ENCODE data around the gene ITPKB. TPM values are rescaled to one million over a fixed set of nuclear protein-coding genes. Genes with fewer than 3 reads are reported as not detected.

ITPKB gene
- total and polyA plus RNA-seq, 2 of the 13 experiments (the other 11 are each of a cell fraction or from before 2014, with no cell fraction given) = not detected

DNA sequence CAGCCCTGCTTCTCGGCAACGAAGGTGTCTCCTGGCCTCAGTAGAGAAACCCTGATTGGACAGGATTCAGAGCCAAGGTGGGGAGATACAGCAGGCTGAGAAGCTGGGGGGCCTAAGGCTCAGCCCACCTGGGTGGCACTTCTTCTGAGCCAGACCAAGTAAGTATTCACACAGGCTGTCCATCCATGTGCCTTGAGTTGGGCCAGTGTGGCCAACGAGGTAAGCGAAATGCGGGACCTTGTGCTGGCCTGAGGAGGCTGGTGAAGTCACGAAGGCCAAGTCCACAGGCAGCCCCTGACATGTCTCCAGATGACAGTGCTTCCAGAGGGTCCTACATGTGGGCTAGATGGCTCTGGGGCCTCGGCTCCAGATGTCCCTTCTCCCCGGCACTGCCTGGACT is 91.4 kb downstream of the ITPKB start:
- Histone ChIP-seq H3K4me1 (ENCODE audit: insufficient read depth, low read length) (no peaks in the 10 kb centered on the region), H3K9ac (ENCODE audit: insufficient read depth, low read depth, low read length) (no peak overlapping the region), H3K79me2 (ENCODE audit: insufficient read depth, low read length) (no peaks in the 10 kb centered on the region), H4K20me1 (ENCODE audit: insufficient read depth, low read length) (no peaks in the 10 kb centered on the region), H3K4me3 (replicated peaks in 1 of 3; ENCODE audit: insufficient read depth in 1 of 3, low read depth in 2 of 3, low read length in 3 of 3) (no peak overlapping the region), H3K36me3 (replicated peaks in 1 of 2; ENCODE audit: control insufficient read depth in 1 of 2, insufficient read depth in 2 of 2, low read length in 2 of 2) (no peaks in the 10 kb centered on the region), H3K27ac (ENCODE audit: extremely low read length, insufficient read depth, low read length) (no peak overlapping the region), H2AFZ (ENCODE audit: low read length) (no peak overlapping the region), H3K27me3 (ENCODE audit: control insufficient read depth in 1 of 2, insufficient read depth in 2 of 2, low read length in 2 of 2) (peaks cover 9 to 65% of the 10 kb centered on the region in 2 experiments; a peak in 4 of 5 replicates), H3K9me3 (ENCODE audit: low read length) (no peaks in the 10 kb centered on the region), H3K4me2 (ENCODE audit: low read depth, low read length) (no peak overlapping the region)
- no peak for DNase-seq (ENCODE audit: low spot score)
- WGBS (ENCODE audit: low lambda C conversion rate) = 8% methylated on average over 2 of the region's 8 CpGs
- CTCF ChIA-PET (ENCODE audit: low intra/inter-chr PET ratio, low total read pairs) = no interaction called here
- TF ChIP-seq, protein P1, sequence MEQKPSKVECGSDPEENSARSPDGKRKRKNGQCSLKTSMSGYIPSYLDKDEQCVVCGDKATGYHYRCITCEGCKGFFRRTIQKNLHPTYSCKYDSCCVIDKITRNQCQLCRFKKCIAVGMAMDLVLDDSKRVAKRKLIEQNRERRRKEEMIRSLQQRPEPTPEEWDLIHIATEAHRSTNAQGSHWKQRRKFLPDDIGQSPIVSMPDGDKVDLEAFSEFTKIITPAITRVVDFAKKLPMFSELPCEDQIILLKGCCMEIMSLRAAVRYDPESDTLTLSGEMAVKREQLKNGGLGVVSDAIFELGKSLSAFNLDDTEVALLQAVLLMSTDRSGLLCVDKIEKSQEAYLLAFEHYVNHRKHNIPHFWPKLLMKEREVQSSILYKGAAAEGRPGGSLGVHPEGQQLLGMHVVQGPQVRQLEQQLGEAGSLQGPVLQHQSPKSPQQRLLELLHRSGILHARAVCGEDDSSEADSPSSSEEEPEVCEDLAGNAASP (CRISPR knock-in tag; IDR thresholded peaks at IDR 0.05; ENCODE audit: borderline replicate concordance) = no peak
- TF ChIP-seq KLF6 (CRISPR knock-in tag; IDR thresholded peaks at IDR 0.05) = no peak
- no peak for TF ChIP-seq ZNF205 (CRISPR knock-in tag; IDR thresholded peaks at IDR 0.05)
- no peak for FAIRE-seq
- in situ Hi-C loops (cut with HindIII; ENCODE audit: extremely low pct_ligation_motif_present, low pct_unique_long_range_greater_than_20kb) (no loop called here), intact Hi-C loops (cut with micrococcal nuclease; ENCODE audit: unreplicated experiment) (no loop called here)
- no peak for ATAC-seq
- POLR2A ChIA-PET = no interaction called here
- no TSS peak for BruUV-seq (replicated peaks)

GRCh38 chr1:226646870-226647449 is 92.1 kb downstream of the ITPKB start:
- H3K27ac ChIP-seq (ENCODE audit: extremely low read length, insufficient read depth, low read length) = no peak overlapping the region
- no peaks in the 10 kb centered on the region for H3K79me2 ChIP-seq (ENCODE audit: insufficient read depth, low read length)
- no peaks in the 10 kb centered on the region for H4K20me1 ChIP-seq (ENCODE audit: insufficient read depth, low read length)
- WGBS (ENCODE audit: low lambda C conversion rate) = 0% methylated on average over 4 of the region's 16 CpGs
- ATAC-seq (no peak), FAIRE-seq (no peak), DNase-seq (ENCODE audit: low spot score) (no peak)
- POLR2A ChIA-PET = no interaction called here
- H3K9me3 ChIP-seq (ENCODE audit: low read length) = no peaks in the 10 kb centered on the region
- peaks cover 9 to 67% of the 10 kb centered on the region in 2 experiments; a peak in 4 of 5 replicates for H3K27me3 ChIP-seq (ENCODE audit: control insufficient read depth in 1 of 2, insufficient read depth in 2 of 2, low read length in 2 of 2)
- intact Hi-C loops (cut with micrococcal nuclease; ENCODE audit: unreplicated experiment) (no loop called here), in situ Hi-C loops (cut with HindIII; ENCODE audit: extremely low pct_ligation_motif_present, low pct_unique_long_range_greater_than_20kb) (no loop called here)
- H3K4me3 ChIP-seq (replicated peaks in 1 of 3; ENCODE audit: insufficient read depth in 1 of 3, low read depth in 2 of 3, low read length in 3 of 3) = no peak overlapping the region
- no peaks in the 10 kb centered on the region for H3K36me3 ChIP-seq (replicated peaks in 1 of 2; ENCODE audit: control insufficient read depth in 1 of 2, insufficient read depth in 2 of 2, low read length in 2 of 2)
- H3K4me1 ChIP-seq (ENCODE audit: insufficient read depth, low read length) = no peaks in the 10 kb centered on the region
- CTCF ChIA-PET (ENCODE audit: low intra/inter-chr PET ratio, low total read pairs) = no interaction called here
- H3K9ac ChIP-seq (ENCODE audit: insufficient read depth, low read depth, low read length) = no peak overlapping the region
- H3K4me2 ChIP-seq (ENCODE audit: low read depth, low read length) = no peak overlapping the region
- H2AFZ ChIP-seq (ENCODE audit: low read length) = no peak overlapping the region
- BruUV-seq (replicated peaks) = no TSS peak
- TF ChIP-seq ZNF788 (CRISPR knock-in tag; IDR thresholded peaks at IDR 0.05; ENCODE audit: borderline replicate concordance) (no peak), ZZZ3 (CRISPR knock-in tag; IDR thresholded peaks at IDR 0.05; ENCODE audit: borderline replicate concordance) (no peak), ZFX (CRISPR knock-in tag; IDR thresholded peaks at IDR 0.05; ENCODE audit: low read depth) (no peak), ZNF777 (CRISPR knock-in tag; IDR thresholded peaks at IDR 0.05) (no peak), SMARCC2 (IDR thresholded peaks at IDR 0.05) (no peak), ZNF891 (CRISPR knock-in tag; IDR thresholded peaks at IDR 0.05) (no peak)
- TF ChIP-seq, protein P2, sequence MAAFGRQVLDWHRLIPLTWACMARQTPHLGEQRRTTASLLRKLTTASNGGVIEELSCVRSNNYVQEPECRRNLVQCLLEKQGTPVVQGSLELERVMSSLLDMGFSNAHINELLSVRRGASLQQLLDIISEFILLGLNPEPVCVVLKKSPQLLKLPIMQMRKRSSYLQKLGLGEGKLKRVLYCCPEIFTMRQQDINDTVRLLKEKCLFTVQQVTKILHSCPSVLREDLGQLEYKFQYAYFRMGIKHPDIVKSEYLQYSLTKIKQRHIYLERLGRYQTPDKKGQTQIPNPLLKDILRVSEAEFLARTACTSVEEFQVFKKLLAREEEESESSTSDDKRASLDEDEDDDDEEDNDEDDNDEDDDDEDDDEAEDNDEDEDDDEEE (CRISPR knock-in tag; IDR thresholded peaks at IDR 0.05) = no peak
- TF ChIP-seq, protein P3, sequence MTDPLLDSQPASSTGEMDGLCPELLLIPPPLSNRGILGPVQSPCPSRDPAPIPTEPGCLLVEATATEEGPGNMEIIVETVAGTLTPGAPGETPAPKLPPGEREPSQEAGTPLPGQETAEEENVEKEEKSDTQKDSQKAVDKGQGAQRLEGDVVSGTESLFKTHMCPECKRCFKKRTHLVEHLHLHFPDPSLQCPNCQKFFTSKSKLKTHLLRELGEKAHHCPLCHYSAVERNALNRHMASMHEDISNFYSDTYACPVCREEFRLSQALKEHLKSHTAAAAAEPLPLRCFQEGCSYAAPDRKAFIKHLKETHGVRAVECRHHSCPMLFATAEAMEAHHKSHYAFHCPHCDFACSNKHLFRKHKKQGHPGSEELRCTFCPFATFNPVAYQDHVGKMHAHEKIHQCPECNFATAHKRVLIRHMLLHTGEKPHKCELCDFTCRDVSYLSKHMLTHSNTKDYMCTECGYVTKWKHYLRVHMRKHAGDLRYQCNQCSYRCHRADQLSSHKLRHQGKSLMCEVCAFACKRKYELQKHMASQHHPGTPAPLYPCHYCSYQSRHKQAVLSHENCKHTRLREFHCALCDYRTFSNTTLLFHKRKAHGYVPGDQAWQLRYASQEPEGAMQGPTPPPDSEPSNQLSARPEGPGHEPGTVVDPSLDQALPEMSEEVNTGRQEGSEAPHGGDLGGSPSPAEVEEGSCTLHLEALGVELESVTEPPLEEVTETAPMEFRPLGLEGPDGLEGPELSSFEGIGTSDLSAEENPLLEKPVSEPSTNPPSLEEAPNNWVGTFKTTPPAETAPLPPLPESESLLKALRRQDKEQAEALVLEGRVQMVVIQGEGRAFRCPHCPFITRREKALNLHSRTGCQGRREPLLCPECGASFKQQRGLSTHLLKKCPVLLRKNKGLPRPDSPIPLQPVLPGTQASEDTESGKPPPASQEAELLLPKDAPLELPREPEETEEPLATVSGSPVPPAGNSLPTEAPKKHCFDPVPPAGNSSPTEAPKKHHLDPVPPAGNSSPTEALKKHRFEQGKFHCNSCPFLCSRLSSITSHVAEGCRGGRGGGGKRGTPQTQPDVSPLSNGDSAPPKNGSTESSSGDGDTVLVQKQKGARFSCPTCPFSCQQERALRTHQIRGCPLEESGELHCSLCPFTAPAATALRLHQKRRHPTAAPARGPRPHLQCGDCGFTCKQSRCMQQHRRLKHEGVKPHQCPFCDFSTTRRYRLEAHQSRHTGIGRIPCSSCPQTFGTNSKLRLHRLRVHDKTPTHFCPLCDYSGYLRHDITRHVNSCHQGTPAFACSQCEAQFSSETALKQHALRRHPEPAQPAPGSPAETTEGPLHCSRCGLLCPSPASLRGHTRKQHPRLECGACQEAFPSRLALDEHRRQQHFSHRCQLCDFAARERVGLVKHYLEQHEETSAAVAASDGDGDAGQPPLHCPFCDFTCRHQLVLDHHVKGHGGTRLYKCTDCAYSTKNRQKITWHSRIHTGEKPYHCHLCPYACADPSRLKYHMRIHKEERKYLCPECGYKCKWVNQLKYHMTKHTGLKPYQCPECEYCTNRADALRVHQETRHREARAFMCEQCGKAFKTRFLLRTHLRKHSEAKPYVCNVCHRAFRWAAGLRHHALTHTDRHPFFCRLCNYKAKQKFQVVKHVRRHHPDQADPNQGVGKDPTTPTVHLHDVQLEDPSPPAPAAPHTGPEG (CRISPR knock-in tag; IDR thresholded peaks at IDR 0.05) = no peak
